Fibroblast of skin of back (primary cell): Measurements from ENCODE around the gene CCT7.

Experiments used
- DNase-seq: peaks from one replicate; pipeline ENCODE4 v3.0.0-alpha.2; 2013

The CCT7 gene

GRCh38 chr2:73297151-73297559 lies 63.0 kb downstream of the CCT7 start:
- peak; percentile 36 for DNase-seq

GRCh38 chr2:73297586-73297985 lies 63.5 kb downstream of the CCT7 start:
- DNase-seq, result no peak

GRCh38 chr2:73300926-73301325 lies 66.8 kb downstream of the CCT7 start:
- DNase-seq, result no peak

GRCh38 chr2:73301636-73302035 lies 67.5 kb downstream of the CCT7 start:
- DNase-seq, result no peak
